CD4-positive, alpha-beta memory T cell (primary cell): ENCODE results near the gene FHIT. TPM values are rescaled to one million over a fixed set of nuclear protein-coding genes. Genes with fewer than 3 reads are reported as not detected.

Source experiments
- microRNA-seq: library from miRNA; unstranded; fragments of <30 nt; microRNA quantifications from one replicate; pipeline ENCODE4 v1.2.0, GENCODE V29; 2021; ENCODE audit warnings: borderline replicate concordance, borderline number of aligned reads, borderline microRNAs expressed, mixed read lengths
- polyA plus RNA-seq, 2 donors: library from polyadenylated mRNA; unstranded; fragments of 300-500 nt; fragmentation: Illumina TruSeq; gene quantifications; one replicate each; pipeline ENCODE4 v1.2.3, GENCODE V29; 2021
- total RNA-seq, 2 experiments: library from RNA; stranded (reverse); gene quantifications; one replicate each; pipeline ENCODE4 v1.2.3, GENCODE V29; 2021

Gene FHIT
- total and polyA plus RNA-seq, 4 experiments from 2014 or later, result 8.5 to 58.7 (median 33.2) TPM

Small RNA genes lying within 50 kb of the gene (microRNA-seq; reads per million reads assigned to microRNA genes)
- not detected for gene MIR548BB
